GM18870 (cell line): ENCODE measurements around the gene TMEM150A.
"Not testable (repeated sequence)": the region's sequence is repeated elsewhere in the genome, so short reads cannot be mapped to it uniquely, and the experiment has no call there.

Experiments
- ATAC-seq: cut with Tn5 transposase; IDR thresholded peaks from one replicate; pipeline ENCODE4 v1.9.1; 2021; ENCODE audit warnings: moderate library complexity; ENCODE audit not compliant: unreplicated experiment

The TMEM150A gene

DNA sequence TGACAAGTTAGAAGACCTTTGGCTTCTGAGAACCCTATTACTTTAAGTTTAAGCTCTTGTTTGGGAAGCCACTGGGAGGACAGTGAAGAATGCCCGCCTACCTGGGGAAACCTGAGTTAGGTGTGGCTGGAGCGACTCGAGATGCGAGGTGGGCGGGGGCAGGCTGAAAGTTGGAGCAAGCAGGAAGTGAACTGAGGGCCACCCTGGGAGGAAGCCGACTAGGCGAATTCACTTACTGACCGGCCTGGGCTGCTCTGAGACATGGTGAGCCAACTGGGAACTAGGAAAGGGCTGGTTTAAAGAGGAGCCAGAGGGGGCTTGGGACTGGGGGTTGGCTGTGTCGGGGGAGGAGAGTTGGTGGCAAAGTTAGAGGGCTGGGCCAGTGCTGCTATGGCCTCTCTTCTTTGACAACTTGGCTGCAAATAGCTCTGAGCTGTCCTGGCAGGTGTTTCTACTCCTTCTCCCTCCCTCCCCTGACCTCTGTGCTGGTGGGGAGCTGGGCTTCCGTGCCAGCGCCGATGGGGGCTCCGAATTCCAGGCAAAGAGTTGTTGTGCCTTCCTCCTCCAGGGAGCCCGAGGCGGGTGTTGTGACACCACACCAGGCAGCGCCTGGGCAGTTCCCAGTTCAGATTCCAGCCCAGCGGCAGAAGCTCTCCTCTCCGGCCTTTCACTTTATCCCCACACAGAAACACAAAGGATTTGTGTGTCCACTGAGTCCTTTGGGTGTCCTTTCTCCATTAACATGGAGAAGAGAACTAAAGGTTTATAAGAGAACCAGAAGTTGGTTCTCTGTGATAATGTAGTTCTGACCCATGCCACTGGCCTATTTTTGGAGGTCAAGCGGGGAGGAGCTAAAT, 24.9 kb downstream of the TMEM150A start, which contains the start of gene VAMP8:
VAMP8 (plus strand) TSS at position 201 of the 857 bp plus-strand sequence; CDS start at position 262, 61 bp downstream.
- peak; percentile 59 for ATAC-seq

- ATAC-seq = no peak
These were observed 25.5 kb downstream of the TMEM150A start for GRCh38 chr2:85577063-85577385.

DNA sequence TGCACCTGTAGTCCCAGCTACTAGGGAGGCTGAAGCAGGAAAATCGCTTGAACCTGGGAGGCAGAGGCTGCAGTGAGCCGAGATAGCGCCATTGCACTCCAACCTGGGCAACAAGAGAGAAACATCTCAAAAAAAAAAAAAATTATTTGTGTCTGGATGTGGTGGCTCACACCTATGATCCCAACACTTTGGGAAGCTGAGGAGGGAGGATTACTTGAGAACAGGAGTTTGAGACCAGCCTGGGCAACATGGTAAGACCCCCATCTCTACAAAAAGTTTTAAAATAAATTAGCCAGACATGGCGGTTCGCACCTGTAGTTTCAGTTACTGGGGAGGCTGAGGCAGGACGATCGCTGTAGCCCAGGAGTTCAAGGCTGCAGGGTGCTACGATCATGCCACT, 26.8 kb downstream of the TMEM150A start:
- ATAC-seq = no peak

DNA sequence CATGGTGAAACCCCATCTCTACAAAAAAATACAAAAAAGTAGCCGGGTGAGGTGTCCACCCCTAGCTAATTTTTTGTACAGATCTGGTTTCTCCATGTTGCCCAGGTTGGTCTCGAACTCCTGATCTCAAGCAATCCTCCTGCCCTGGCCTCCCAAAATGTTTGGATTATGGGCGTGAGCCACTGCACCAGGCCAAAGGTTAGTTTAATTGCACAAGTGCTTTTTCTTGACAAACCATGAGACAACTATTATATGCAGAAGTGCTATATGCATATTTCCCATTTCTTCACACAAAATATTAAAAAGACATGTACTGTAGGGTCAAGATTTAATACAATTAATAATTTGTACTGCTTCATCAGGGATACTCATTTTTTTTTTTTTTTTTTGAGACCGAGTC, 36.2 kb downstream of the TMEM150A start:
- no peak for ATAC-seq

- no peak for ATAC-seq
These were observed 38.3 kb downstream of the TMEM150A start for GRCh38 chr2:85564144-85564563.

GRCh38 chr2:85561280-85562212, 41.0 kb downstream of the TMEM150A start, which contains the start of gene GGCX:
Gene GGCX, minus strand, starts transcription at chr2:85561493. Its CDS starts 65 bp downstream, at chr2:85561428.
- peak; percentile 69 for ATAC-seq

GRCh38 chr2:85560812-85561279, 41.7 kb downstream of the TMEM150A start:
- no peak for ATAC-seq

DNA sequence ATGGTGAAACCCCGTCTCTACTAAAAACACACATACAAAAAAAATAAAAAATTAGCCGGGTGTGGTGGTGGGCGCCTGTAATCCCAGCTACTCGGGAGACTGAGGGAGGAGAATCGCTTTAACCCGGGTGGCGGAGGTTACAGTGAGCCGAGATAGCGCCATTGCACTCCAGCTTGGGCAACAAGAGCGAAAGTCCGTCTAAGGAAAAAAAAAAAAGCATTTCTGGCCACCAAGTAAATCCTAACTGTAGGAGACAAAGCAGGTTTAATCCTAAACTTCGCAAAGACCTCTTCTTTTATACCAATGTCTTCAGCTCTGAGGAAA, 42.1 kb downstream of the TMEM150A start:
- not testable (repeated sequence) for ATAC-seq

GRCh38 chr2:85558160-85558559, 44.3 kb downstream of the TMEM150A start:
- no peak for ATAC-seq

GRCh38 chr2:85557130-85557529, 45.4 kb downstream of the TMEM150A start:
- ATAC-seq = no peak

- ATAC-seq = no peak
These were observed 47.4 kb downstream of the TMEM150A start for GRCh38 chr2:85554980-85555612.

DNA sequence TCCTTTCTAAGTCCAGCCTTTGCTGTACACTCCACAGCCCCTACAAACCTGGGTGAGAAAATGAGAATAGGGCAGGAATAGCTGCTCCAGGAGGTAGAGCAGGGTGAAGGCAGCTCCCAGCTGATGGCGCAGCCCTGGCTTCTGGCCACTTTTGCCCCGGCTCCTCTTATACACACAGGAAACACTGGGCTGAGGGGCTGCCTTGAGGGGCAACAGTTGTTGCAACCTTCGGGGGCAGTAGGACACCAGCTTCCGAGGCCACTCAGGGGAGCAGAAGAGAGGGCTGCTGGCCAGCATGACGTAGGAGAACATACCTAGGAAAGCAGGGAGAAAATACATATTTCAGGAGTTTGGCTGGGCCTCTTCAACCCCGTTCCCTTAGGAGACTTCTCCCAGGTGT, 49.3 kb downstream of the TMEM150A start:
- no peak for ATAC-seq

GRCh38 chr2:85551698-85552678, 50.5 kb downstream of the TMEM150A start:
- peak; percentile 78 for ATAC-seq

DNA sequence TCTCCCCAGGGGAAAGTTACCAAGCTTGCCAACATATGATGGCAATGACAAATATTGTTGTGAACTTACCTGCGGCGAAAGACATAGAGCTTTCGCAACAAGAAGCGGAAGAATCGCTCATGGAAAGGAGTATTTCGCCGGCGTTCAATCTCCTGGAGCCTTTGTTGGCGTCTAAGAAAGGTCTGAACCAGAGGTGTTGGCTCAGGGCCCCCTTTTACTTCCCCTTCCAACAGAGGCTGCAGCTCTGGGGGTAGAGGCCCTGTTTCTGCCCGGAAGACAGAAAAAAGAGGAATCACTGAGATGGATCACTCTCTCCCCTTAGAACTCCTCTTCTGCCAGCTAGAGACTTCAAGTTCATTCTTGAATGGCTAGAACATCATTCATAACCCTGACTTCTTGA, 52.0 kb downstream of the TMEM150A start:
- no peak for ATAC-seq

- no peak for ATAC-seq
These were observed 52.7 kb downstream of the TMEM150A start for GRCh38 chr2:85549826-85550225.

- no peak for ATAC-seq
These were observed 53.4 kb downstream of the TMEM150A start for GRCh38 chr2:85549095-85549494.

DNA sequence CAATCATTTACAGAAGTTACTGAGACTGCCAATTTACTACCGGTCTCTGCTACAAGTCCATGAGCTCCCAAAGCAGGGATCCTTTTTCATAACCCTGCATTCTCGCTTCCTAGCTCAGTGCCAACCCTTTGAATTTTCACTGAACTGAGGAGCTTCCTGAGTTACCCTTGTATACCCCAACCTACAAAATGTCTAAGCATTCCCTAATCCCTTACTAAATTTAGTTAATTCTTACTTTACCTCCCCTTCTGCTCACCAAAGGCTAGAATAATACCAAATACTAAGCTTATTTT, 53.9 kb downstream of the TMEM150A start:
- ATAC-seq = no peak
